Cortex of kidney (tissue), 1 donor: ENCODE data around the gene TMTC1.
"Not testable (repeated sequence)": the region's sequence is repeated elsewhere in the genome, so short reads cannot be mapped to it uniquely, and the experiment has no call there.

ENCODE experiments used
- DNase-seq: peaks from one replicate; lab custom pipeline; 2025; lab: John Stamatoyannopoulos, UW

The TMTC1 gene

DNA sequence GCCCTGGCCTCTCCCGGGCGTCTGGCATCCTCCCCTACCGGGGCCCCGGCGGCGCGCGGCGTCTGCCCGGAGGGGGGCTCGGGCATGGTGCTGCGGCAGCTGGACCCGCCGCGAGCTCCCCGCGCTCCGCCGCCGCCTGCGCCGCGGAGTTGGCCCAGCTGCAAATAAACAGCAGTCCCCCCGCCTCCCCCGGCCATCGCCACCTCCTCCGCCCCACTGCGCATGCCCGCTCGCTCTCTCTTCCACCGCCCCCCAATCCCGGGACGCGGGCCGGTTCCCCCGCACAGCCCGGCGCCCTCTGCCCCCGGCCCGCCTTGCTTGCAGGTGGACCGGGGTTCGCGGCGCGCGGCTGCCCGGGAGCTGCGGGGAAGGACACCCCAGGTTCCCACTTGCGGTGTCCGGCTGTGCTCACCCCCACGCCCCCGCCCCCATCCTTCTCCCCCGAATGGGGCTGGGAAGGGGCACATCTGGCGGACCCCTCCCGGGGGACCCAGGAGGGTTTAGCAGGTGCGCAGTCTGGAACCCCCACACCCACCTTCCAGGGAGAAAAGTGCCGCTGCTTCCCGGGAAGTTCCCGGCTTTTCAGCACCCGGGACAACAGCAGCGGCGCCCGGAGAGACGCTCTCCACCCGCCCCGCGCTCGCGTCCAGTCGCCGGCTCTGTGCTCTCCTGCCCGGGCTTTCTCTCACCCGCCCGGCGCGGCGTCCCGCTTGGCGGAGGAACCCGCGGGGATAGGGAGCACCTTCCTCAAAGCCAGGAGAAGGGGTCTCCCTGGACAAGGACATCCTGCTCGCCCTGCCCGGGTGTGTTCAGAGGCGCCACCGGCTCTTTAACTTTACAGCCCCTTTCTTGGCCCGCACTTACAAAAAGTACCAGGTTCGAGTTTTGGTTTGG, at the start of gene TMTC1:
TSS of gene TMTC1 (minus strand) at position 170 of the 894 bp plus-strand sequence. CDS start 191 bp downstream, outside the sequence.
- DNase-seq, result no peak

DNA sequence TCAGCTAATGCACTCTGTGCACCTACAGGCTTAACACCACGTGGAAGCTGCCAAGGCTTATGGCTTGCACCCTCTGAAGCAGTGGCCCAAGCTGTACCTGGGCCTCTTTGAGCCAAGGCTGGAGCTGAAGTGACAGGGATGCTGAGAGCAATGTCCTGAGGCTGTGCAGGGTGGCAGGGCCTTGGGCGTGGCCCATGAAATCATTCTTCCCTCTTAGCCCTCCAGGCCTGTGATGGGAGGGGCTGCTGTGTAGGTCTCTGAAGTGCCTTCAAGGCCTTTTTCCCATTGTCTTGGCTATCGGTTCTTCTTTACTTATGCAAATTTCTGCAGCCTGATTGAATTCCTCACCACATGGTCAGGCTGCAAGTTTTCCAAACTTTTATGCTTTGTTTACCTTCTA, 47.4 kb upstream of the TMTC1 start:
- no peak for DNase-seq

DNA sequence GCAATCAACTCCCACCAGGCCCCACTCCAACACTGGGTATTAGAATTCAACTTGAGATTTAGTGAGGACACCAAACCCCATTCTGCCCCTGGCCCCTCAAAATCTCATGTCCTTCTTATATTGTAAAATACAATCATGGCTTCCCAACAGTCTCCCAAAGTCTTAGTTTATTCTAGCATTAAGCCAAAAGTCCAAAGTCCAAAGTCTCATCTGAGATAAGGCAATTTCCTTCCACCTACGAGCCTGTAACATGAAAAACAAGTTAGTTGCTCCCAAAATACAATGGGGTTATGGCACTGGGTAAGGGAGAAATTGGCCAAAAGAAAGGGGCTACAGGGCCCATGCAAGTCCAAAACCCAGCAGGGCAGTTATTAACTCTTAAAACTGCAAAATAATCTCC, 46.6 kb upstream of the TMTC1 start:
- no peak for DNase-seq

DNA sequence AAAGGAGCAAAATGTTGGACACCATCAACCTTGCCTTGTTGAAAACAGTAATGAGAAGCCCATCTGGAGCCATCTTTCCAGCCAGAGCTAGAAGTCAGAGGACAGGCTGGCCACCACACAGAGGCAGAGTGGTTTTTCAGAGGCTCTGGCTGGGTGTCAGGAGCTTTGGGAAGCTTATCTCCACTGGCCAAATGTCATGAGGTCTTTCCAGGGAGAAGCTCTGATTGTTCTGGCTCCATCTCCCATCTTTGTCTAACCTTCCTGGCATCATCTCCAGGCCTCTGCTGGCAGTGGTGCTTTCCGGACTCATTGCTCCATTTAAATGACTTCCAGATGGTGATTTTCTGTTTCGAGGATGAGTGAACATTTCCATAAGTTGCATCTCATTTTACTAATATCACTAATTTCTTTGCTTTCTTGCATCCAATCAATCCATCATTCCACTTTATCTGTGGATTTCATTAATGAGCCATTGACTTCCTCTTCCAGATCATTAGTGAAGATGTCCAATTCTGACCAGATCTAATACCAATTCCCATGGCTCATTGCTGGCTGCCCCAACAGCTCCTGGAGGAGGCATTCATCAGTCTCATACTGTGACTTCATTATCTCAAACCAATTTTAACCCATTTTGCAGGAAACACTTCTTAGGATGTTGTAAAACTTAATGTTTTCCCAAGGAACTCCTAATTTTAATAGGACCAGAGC, 35.3 kb upstream of the TMTC1 start:
- DNase-seq, result no peak

DNA sequence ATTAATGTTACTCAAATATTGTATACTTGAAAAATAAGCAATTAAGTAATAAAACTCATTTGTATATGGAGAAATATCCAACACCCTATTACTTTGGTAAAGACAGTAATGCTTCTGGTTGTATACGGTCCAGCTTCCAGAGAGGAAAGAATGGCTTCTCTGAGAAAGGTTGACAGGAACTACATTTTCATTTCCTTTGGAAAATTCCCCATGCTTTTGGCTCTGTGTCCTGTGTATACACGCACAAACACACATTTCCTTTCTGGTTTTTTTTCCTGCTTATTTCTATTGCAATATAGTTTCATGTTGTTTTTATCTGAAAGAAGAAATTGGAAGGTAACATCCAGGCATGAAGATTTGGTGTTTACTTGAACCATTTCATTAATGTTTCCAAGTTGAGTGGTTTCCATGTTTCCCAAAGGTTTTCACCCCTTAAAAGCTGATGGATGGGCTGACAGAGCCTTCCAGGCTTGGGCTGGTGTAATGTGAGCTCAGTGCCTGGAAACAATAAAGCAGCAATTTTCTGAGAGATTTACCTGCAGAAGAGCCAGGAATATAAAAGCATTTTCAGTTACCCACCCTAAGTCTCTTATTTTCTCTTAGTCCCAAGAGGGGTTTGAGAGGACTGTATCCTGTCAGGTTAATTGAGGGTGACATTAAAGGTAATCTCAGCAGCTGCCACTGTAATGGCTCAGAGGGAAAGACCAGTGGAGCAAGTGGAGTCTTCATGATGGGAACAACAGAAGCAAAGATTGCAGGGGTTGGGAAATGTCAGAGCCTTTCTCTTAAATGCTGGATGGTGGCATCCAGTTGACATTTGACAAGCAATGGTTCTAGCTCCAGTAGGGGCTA, 33.4 kb upstream of the TMTC1 start:
- DNase-seq, result no peak

DNA sequence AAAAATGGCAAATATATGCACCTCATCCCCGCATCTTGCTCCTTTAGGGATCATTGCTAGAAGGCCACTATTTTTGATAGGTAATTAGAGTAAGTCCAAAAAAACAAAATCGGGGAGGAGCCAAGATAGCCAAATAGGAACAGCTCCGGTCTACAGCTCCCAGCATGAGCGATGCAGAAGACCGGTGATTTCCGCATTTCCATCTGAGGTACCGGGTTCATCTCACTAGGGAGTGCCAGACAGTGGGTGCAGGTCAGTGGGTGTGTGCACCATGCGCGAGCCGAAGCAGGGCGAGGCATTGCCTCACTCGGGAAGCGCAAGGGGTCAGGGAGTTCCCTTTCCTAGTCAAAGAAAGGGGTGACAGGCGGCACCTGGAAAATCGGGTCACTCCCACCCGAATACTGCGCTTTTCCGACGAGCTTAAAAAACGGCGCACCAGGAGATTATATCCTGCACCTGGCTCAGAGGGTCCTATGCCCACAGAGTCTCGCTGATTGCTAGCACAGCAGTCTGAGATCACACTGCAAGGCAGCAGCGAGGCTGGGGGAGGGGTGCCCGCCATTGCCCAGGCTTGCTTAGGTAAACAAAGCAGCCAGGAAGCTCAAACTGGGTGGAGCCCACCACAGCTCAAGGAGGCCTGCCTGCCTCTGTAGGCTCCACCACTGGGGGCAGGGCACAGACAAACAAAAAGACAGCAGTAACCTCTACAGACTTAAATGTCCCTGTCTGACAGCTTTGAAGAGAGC, 26.0 kb upstream of the TMTC1 start:
- DNase-seq, result not testable (repeated sequence)

DNA sequence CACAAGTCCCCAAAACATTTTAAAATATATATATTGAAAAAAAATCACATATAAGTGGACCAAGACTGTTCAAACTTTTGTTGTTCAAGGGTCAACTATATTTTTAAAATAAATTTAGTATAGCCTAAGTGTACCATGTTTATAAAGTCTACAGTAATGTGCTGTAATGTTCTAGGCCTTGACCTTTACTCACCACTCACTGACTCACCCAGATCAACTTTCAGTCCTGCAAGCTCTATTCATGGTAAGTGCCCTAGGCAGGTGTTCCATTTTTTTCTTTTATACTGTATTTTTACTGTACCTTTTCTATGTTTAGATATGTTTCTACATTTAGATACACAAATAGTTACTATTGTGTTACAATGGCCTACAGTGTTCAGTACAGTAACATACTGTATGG, 23.4 kb upstream of the TMTC1 start:
- DNase-seq, result no peak

DNA sequence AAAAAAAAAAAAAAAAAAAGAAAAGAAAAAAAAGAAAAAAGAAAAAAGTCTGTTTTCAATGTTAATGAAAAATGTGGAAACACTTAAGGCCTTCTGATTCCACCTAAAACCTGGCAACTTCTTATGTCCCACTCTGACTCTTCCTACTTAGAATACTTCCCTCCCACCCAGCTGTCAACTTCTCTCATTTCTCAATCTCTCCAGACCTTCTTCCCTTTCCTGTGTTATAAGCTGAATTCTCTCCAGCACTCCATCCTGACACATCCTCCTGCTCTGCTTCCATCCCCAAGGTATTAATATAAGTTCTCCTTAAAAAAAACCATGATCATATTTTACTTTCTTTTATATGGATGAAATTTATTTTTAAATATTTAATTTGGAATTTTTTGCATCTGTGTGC, 20.3 kb upstream of the TMTC1 start:
- DNase-seq, result no peak

DNA sequence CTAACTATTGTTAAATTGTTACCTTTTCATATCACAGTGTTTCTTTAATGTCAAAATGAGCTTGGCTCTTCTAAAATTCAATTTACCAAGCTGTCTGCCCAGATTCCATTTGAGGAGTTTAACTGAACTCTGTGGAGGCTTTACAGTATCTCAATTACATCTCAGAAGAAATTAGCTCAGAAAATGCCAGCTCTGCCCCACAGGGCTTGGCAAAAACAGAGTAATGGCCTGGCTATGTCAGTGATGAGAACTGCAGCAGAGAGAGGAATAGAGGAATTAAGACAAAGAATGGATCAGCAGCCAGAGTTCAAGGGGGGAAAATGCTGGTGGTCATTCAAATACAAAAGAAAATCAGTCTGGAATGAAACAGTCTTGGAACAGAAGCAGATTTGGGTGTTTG, 15.8 kb upstream of the TMTC1 start:
- no peak for DNase-seq

DNA sequence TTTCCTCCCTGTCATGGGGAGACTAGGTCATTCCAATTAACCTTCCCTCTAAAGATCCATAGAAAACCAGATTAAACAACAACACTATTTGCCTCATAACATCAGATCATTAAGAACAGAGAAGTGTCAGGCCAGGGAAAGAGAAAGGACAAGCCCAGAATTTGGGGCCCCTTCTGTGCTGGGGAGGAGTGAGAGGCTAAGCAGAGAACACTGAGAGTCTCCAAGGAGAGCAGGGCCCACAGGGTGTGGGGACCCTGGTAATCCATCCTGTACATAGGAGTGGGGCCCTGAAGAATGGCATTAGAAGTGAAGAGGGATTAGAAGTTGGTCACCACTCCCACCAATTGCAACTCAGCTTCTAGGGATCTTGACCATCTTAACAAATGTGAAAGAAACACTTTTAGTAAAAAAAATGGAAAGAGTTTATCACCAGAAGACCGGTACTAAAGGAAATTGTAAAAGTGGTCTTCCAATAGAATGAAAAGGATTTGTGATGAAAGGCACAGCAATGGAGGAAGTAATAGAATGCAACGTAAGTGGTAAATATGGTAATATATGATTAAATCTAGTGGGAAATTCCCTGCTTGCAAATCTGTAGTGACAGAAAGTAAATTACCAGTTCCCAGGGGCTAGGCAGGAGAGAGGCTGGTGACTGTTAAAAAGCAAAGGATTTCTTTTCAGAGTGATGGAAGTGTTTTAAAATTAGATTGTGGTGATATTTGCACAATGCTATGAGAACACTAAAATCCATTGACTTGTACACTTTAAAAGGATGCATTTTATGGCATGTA, 14.0 kb upstream of the TMTC1 start:
- DNase-seq, result no peak

DNA sequence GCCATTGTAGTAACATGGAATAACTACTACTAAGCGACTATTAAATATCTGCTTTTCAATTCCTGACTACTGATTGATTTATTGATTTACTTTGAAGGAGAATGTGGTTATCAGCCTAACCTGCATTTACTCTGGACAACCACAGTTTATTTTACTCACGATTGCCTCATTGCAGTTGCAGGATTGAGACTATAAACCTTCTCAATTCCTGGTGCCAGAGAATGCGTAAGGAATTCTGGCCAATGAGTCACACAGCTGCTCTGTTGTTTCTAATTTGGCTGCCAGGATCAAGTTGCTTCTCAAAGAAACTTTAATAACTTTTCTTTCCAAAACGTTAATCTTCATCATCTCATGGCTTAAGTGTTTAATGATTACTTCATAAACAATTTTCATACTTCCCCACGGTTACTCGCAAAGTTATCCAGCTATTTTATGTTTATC, 13.1 kb upstream of the TMTC1 start:
- no peak for DNase-seq

DNA sequence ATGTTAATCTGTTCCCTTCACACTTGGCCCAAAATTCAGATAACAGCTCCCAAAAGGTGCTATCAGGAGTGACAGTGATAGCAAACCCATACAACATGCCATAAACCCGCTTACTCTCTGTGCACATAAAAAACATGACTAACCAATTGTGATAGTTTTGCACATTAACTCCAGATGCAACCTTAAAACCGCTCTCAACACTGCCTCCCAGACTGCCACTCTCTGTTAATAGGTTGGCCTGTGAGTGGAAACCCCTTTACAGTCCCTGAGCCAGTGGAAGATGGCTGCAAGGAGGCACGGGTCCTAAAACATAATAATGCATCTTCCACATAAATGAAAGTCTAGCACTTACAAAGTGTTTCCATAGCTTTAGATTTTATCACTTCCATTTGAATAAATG, 12.0 kb upstream of the TMTC1 start:
- no peak for DNase-seq

DNA sequence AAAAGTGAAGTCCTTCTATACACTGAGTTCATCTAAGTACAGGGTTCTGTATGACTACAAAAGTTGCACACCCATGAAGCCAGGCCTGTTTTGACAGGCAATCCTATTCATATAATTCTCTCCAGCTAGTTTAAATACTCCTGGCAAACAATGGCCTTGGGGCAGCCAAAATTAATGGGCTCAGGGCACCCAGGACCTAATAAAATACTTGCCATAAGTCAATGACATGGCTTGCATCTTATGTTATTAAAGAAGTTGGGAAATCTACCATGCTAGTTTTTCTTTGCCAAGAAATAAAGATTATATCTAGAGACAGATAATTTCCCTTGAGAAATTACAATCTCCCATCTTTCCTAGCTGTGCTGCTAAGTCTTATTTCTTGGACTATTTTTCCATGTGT, 11.1 kb upstream of the TMTC1 start:
- no peak for DNase-seq

DNA sequence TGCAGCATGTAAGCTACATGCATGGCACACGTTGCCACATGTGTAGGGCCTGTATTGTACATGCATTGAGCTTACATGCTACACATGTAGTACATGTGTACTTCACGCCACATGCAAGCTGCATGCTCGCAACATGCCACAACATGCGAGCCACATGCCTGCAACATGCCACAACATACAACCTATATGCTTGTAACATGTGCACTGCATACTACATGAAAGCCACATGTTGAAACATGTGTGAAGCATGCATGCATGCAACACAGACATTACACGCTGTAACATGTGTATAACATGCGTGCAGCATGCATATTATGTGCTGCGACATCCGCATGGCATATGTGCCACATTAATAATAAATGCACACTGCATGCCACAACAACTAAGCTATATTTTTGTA, 9.1 kb upstream of the TMTC1 start:
- no peak for DNase-seq

DNA sequence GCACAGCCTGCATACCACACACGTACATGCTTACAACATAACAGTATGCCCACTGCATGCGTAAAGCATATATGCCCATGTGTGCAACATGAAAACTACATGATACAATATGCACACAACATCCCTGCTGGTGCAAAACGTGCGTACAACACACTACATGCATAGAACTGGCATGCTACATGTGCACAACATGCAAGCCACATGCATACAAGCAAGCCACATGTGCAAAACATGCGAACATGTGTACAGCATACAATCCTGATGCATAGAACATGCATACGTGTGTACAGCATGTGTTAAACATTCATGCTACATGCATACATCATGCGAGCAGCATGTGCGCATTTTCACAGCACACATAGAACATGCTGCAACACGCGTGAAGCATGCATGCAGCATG, 8.4 kb upstream of the TMTC1 start:
- DNase-seq, result no peak

DNA sequence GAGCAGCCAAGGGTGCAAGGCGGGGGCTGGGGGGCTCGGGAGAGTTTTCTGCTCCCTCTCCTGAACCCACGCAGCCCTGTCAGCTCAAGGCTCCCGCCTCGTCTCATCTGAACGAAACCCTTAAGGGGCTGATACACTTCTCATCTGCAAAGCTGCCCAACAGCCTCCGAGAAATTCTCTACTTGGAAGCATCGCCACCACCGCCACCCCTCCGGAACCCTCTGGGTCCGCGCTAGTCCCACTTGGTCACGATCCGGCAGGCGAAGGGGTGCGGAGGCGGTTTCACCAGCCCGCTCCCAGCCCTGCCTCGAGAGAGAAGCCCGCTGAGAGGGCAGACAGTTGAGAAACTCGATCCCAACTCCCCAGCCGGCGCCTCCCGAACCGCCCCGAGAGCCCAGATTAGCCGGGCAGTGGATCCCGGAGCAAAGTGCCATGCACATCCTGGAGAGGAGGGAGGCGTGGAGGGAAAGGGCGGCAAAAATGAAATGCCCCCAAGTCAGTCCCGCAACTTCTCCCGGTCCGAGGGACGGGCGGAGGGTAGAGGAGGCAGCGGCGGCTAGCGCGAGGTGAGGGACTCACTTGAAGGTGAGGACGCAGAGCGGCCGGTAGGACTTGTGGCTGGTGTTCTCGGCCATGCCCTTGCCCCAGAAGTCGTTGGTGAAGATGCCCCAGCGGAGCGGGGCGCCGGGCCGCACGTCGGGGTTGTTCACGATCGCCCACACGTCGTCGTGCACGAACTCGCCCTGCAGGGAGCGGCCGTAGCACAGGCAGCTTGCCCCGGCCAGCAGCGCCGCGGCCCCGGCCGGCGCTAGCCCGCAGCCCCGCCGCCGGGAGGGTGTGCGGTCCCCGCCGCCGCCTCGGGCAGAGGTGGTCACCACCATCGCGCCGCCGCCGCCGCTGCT, 620 bp downstream of the TMTC1 start:
- DNase-seq, result no peak

DNA sequence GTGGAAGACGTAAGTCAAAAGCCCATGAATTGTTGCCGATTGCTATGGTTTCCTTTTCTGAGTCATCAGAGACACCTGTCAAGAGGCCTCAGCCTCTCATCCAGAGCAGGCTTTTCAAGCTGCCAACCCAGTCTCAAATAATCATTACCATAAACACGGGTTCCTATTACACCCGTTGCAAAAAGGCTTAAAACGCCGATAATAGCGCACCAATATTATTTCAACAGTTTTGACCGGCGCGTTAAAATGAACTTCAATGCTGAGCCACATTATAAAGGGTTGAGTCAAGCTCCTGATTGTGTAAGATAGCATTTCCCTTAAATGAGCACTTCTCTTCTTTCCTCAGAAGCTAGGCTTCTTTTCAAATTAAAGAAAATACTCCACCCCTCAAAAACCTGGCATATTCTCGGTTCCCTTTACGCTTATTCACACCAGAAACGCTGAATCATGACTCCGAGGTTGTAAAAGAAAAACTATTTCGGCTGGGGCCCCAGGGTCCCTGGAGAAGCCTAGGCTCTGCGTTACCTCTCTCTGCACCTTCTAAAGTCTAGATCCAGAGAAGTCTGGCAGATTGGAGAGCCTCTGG, 1.4 kb downstream of the TMTC1 start:
- DNase-seq, result no peak

DNA sequence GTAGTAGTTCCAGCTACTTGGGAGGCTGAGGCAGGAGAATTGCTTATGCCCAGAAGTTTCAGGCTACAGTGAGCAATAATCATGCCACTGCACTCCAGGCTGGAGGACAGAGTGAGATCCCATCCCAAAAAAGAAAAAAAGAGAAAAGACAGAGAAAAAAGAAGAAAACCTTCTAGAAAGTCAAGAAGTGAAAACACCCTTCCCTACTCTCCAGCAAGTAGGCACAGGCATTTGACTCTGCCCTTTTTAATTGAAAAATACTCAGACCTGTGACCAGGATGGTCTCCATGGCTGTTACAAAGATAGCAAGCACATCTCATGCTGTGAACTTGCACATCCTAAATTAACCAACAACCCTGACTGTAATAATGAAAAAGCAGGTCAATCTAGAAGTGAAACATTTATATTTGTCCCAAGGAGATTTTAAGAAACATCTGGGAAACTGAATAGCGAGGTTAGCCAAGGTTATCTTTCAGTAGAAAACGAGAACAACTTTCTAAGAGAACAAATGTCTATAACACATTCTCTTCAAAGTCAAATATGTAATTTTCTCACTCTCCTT, 2.0 kb downstream of the TMTC1 start:
- DNase-seq, result no peak

DNA sequence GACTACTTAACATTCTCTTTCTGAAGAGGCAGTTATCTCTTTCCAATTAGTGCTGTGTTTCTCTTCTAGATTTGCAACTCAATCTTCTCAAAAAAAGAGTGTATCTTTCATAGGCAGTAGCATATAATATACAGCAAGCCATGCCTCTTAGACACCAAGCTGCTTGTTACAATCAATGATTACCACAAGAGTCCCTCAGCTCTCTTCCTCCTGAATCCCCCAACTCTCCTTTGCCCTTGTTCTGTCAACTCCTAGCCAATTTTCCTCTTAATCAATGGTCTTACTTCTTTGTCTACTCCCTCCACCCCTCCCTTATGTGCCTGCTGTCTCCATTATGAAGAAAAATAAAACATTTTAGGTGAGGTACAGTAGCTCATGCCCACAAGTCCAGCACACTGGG, 2.6 kb downstream of the TMTC1 start:
- no peak for DNase-seq
